NCI-H345 treated with DMSO at 0.1 percent for 48 hours (cell line): ENCODE data around the gene FTSJ1.
"Not testable (repeated sequence)": the region's sequence is repeated elsewhere in the genome, so short reads cannot be mapped to it uniquely, and the experiment has no call there.

Experiments
- DNase-seq: peaks from one replicate; lab custom pipeline; 2025; ENCODE audit not compliant: unreplicated experiment; lab: John Stamatoyannopoulos, UW

Gene FTSJ1

GRCh38 chrX:48492293-48492910, 16.4 kb downstream of the FTSJ1 start:
- no peak for DNase-seq

DNA sequence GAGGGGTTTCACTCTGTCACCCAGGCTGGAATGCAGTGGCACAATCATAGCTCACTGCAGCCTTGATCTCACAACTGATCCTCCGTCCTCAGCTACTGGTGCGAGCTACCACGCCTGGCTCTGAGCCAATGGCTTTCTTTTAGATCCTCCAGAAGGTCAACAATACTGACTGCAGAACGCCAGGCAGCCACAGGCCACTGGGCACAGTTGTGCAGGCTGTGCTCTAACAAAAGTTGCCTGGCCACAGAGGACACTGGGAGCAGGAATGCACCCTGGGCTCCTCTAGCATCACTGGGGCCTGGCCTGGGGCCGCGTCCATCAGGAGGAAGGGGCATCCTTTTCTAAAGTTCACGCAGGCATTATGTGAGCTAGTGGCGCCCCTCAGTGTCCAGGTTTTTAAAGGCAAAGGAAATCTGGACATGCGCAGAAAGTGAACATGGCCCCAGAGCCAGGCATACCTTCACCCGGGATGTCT, 17.9 kb downstream of the FTSJ1 start:
- DNase-seq: no peak

GRCh38 chrX:48496660-48497059, 20.7 kb downstream of the FTSJ1 start:
- no peak for DNase-seq

DNA sequence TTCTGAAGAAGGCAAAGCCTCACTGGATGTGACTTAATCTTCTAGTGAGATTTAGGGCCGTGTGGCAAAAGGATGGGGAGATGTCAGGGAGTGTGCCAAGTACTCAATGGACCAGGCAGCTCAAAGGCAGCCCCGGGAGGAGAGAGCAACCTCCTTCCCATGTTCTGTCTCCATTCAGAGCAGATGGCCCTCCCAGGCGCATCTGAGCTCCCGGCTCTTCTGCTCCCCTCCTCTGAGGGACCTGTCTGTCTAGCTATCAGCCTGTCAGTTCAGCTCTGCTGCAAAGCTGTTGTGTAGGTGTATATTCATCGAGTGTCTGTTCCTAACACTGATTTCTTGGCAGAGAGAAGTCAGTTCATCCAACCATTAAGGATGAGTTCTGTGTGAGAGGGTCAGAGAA, 21.9 kb downstream of the FTSJ1 start:
- DNase-seq: no peak

DNA sequence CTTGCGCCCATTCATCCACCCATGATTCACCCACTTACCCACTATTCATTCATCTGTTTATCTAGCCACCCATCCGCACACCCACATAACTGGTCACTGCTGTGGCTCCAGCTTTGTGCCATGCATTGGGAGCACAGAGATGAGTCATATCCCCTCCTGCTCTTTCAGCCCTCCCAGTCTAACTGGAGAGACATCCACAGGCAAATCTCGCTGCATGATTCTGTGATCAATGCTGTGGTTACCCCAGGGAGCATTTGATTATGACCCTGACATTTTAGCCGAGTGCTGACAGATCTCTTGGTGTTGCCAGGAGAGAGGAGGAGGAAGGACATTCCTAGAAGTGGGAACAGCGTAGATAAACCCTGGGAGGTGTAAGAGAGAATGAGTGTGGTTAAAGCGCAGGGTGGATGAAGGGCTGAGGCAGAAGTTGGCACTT, 22.4 kb downstream of the FTSJ1 start:
- DNase-seq: no peak

DNA sequence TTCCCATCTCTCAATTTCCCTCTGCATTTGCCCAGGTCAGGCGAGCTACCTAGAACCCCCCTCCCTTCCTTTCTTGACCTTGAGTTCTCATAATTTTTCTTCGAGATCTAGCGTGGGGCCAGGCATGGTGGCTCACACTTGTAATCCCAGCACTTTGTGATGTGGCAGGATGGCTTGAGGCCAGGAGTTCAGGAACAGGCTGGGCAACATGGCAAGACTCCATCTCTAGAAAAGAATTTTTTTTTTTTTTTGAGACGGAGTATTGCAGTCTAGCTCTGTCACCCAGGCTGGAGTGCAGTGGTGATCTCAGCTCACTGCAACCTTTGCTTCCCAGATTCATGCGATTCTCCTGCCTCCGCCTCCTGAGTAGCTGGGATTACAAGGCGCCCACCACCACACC, 28.3 kb downstream of the FTSJ1 start:
- DNase-seq: no peak

DNA sequence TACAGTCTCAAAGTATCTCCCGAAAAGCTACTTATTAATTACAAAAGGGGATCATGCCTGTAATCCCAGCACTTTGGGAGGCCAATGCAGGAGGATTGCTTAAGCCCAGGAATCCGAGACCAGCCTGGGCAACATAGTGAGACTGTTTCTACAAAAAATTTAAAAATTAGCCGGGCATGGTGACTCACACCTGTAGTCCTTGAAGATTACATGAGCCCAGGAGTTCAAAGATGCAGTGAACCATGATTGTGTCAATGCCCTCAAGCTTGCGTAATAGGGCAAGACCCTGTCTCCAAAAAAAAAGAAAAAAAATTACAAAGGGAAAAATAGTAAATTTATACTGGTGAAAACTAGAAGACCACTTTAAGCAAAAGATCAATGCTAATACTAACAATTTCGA, 29.5 kb downstream of the FTSJ1 start:
- DNase-seq: no peak

DNA sequence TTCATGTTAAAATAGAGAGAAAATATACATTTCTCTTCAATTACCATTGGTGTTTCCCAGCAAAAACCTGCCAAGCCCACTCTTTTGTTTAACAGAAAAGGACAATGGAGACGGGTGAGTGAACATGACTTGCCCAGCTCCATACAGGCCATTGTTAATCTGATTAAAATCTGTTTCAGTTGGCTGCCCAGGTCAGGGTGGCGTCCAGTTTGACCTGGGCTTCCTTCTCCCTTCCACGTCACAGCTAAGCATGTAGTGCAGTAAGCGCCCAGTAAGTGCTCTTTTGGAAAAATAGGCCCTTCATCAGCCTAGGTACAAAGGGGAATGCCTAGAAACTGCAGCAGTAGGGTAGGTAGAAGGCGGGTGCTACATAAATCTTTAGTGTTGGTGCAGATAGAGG, 31.2 kb downstream of the FTSJ1 start:
- no peak for DNase-seq

DNA sequence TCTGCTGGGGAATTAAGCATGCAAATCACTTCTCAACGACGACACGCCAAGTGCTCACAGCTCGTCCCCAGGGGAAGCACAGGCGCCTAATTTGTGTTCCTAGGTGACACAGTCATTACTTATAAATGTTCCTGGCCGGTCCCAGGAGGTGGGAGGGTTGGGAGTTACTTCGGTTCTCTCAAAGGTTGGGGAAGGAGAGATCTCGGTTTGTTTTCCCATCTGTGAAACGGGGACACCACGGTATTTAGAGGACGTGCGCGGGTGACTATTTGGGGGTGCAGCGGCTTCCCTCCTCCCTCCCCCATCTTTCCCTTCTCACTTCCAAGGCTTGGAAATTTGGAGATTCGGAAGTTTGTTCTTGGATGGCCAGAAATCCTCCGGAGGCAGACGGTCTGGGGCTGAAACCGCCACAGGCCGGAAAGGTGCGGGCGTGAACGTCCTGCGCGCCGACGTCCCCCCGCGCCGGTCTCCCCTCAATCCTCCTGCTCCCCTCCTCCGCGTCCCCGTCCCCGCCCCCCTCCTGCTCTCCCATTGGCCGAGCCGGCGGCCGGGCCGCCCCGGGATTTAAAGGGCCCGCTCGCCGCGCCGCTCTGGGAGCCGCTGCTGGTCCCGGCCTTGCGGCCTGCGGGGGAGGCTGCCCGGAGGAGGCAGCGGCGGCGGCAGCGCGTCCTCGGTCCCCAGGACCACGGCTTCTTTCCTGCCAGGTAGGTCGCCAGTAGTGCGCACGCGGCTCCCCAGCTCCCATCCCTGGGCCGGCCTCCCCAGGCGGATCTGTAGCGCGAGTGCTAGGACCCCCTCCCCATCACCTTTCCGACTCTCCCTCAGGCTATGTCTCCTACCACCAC, 32.6 kb downstream of the FTSJ1 start, which contains the start of gene PORCN:
Gene PORCN, plus strand, starts transcription at position 593 of the 845 bp plus-strand sequence. CDS start 829 bp downstream, outside the sequence.
- DNase-seq: peak; percentile 21

GRCh38 chrX:48509245-48509590, 33.2 kb downstream of the FTSJ1 start:
- no peak for DNase-seq

DNA sequence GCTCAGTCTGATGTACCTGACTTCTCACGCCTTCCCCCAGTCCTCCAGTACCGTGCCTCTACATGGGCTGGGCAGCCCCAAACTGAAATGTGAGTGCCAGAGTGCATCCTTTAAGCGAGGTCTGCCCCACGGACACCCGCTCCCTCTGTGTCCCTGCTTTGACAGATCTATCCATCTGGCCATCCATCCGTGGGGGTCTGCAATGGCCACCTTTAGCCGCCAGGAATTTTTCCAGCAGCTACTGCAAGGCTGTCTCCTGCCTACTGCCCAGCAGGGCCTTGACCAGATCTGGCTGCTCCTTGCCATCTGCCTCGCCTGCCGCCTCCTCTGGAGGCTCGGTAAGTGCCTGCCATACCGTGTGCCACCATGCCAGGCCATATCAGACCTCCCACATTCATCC, 33.6 kb downstream of the FTSJ1 start:
- no peak for DNase-seq

- DNase-seq: no peak
Measured at GRCh38 chrX:48511560-48511959, 35.6 kb downstream of the FTSJ1 start.

GRCh38 chrX:48512371-48512935, 36.5 kb downstream of the FTSJ1 start:
- no peak for DNase-seq

DNA sequence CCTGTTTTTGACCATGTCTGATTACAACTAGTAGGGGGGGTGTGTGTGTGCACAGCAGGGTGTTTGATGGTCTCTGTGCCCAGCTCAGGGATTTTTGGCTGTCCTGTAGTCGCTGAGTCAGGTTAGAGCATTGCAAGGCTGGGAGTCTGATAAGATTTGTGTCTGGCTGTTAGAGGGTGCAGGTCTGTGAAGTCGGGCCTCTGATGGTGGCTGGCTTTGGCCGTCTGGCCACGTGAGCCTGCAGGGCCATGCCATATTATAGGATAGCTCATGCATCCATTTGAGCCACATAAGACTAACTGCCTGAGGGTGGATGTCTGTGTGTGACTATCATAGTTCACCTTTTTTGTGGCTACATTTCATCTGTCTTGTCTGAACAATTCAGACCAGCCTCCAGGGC, 37.7 kb downstream of the FTSJ1 start:
- no peak for DNase-seq

- no peak for DNase-seq
Measured at GRCh38 chrX:48514126-48514806, 38.3 kb downstream of the FTSJ1 start.

GRCh38 chrX:48514868-48515460, 39.0 kb downstream of the FTSJ1 start:
- no peak for DNase-seq

DNA sequence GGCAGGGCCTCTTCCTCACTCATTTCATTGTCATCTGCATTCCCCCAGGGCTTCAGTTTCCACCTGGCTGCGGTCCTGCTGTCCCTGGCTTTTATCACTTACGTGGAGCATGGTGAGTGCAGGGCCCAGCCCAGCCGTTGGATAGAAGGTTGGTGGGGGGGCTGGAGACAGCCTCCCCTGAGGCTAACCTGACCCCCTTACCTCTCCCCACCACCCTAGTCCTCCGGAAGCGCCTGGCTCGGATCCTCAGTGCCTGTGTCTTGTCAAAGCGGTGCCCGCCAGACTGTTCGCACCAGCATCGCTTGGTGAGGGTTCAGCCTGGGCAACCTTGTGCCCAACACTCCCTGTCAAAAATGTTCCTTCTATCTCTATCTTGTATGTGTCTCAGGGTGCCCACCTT, 39.8 kb downstream of the FTSJ1 start:
- no peak for DNase-seq

DNA sequence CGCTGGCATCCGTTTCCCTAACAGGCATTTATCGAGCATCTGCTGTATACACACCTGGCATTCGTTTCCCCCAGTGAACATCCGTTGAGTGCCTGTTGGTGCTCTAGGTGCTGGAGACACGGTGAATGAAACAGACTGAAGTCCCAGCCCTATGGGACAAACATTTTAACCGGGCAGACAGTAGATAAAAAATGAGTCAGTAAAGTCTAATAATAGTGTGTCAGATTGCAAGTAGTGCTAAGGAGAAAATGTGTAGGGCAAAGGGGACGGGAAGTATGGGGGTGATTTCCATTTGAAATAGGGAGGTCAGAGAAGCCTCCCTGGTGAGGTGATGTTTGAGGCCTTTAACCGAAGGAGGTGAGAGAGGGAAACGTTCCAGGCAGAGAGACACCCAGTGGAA, 40.3 kb downstream of the FTSJ1 start:
- no peak for DNase-seq

DNA sequence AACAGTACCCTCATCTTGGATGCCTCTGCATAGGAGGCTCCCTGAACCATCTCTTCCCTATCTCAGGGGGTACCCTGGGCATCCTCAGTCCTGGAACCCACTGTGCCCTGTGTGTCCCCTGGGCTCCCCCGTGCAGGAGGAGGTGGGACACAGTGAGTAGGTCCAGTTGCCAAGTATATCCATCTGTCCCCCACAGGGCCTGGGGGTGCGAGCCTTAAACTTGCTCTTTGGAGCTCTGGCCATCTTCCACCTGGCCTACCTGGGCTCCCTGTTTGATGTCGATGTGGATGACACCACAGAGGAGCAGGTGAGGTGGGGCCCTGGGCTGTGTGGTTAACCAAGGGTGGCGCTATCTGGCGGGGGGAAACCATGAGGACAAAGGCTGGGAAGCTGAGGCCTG, 41.0 kb downstream of the FTSJ1 start:
- no peak for DNase-seq

DNA sequence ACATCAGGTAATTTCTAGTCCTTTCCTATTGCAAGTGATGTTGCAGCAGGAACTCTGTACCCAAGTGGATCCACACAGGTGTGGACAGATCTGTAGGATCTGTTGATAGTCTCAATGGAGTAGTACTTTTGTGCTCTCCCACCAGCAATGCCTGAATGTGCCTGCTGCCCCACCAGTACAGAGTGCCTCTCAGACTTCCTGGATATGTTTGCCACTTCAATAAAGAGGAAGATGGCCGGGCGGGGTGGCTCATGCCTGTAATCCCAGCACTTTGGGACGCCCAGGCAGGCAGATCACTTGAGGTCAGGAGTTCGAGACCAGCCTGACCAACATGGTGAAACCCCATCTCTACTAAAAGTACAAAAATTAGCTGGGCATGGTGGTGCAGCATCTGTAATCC, 43.5 kb downstream of the FTSJ1 start:
- not testable (repeated sequence) for DNase-seq

DNA sequence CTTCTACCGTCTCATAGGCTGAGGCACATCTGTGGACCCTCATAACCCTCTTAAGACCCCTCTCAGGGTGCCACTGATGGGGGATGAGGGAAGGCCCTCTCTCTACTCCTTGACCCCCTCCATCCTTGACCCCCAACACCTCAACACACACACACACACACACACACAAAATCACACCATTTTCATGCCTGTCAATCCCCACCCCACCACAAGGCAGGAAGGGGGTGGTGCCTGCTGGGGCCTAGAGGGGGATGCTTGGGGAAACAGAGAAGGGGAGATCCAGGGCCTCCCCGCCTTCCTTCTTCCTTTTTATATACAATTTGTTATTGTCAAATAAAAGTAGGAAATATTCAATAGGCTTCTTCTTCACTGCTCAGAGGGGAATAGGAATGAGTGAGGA, 44.5 kb downstream of the FTSJ1 start:
- no peak for DNase-seq
